Chondrocyte (in vitro differentiated cells): ENCODE measurements around the gene HDAC4. TPM values are rescaled to one million over a fixed set of nuclear protein-coding genes. Genes with fewer than 3 reads are reported as not detected.
A peak's percentile ranks its signal among the peaks of the same experiment; 100 is the strongest.

Experiments used
- DNase-seq: peaks from one replicate; pipeline ENCODE4 v3.0.0; 2021; ENCODE audit warnings: mixed read lengths, low spot score
- H3K27ac Mint-ChIP-seq: one replicate; pipeline ENCODE4 v1.8.0; 2021; ENCODE audit warnings: mild to moderate bottlenecking, moderate library complexity, mixed read lengths; ENCODE audit not compliant: unreplicated experiment
- H3K27me3 Mint-ChIP-seq: 2 replicates; pipeline ENCODE4 v1.8.0; 2021; ENCODE audit warnings: low read depth, mixed read lengths
- H3K36me3 Mint-ChIP-seq: 2 replicates; pipeline ENCODE4 v1.8.0; 2021; ENCODE audit warnings: low read depth, mixed read lengths
- H3K4me1 Mint-ChIP-seq: 2 replicates; pipeline ENCODE4 v1.8.0; 2021; ENCODE audit warnings: low read depth, mild to moderate bottlenecking, mixed read lengths
- H3K4me3 Mint-ChIP-seq: one replicate; pipeline ENCODE4 v1.8.0; 2021; ENCODE audit warnings: mild to moderate bottlenecking, moderate library complexity, mixed read lengths; ENCODE audit not compliant: unreplicated experiment
- H3K9me3 Mint-ChIP-seq: 2 replicates; pipeline ENCODE4 v1.8.0; 2021; ENCODE audit warnings: low read depth, mixed read lengths
- total RNA-seq: library from RNA; stranded (reverse); gene quantifications from 3 replicates; pipeline ENCODE4 v1.2.1, GENCODE V29; 2021
- TF ChIP-seq, protein P1 (sequence below): fragments of 200-600 bp; sonication (generic); IDR thresholded peaks from 2 replicates; pipeline ENCODE4 v1.5.0; 2021; ENCODE audit warnings: antibody characterized with exemption, mild to moderate bottlenecking, moderate library complexity

HDAC4 gene
- total RNA-seq, 1 donor from 2014 or later: 22.3 TPM

DNA sequence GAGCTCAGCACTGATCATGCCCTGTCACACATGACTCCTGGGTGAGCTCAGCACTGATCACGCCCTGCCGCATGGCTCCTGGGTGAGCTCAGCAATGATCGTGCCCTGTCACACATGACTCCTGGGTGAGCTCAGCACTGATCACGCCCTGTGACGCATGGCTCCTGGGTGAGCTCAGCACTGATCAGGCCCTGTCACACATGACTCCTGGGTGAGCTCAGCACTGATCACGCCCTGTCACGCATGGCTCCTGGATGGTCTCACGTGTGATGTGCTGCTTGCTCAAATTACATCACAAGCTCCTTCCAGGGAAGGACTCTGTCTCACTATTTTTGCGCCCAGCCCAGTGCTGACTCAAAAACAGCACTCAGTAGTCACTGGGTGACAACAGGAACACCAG lies 258.0 kb downstream of the HDAC4 start:
- peak; percentile 20 for DNase-seq
- no peaks in the 10 kb centered on the region for H3K9me3 Mint-ChIP-seq
- TF ChIP-seq, protein P1, sequence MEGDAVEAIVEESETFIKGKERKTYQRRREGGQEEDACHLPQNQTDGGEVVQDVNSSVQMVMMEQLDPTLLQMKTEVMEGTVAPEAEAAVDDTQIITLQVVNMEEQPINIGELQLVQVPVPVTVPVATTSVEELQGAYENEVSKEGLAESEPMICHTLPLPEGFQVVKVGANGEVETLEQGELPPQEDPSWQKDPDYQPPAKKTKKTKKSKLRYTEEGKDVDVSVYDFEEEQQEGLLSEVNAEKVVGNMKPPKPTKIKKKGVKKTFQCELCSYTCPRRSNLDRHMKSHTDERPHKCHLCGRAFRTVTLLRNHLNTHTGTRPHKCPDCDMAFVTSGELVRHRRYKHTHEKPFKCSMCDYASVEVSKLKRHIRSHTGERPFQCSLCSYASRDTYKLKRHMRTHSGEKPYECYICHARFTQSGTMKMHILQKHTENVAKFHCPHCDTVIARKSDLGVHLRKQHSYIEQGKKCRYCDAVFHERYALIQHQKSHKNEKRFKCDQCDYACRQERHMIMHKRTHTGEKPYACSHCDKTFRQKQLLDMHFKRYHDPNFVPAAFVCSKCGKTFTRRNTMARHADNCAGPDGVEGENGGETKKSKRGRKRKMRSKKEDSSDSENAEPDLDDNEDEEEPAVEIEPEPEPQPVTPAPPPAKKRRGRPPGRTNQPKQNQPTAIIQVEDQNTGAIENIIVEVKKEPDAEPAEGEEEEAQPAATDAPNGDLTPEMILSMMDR: no peak
- H3K27ac Mint-ChIP-seq: no peak overlapping the region
- no peaks in the 10 kb centered on the region for H3K4me1 Mint-ChIP-seq
- no peak overlapping the region for H3K4me3 Mint-ChIP-seq
- peaks cover 7% of the 10 kb centered on the region for H3K36me3 Mint-ChIP-seq
- no peaks in the 10 kb centered on the region for H3K27me3 Mint-ChIP-seq

DNA sequence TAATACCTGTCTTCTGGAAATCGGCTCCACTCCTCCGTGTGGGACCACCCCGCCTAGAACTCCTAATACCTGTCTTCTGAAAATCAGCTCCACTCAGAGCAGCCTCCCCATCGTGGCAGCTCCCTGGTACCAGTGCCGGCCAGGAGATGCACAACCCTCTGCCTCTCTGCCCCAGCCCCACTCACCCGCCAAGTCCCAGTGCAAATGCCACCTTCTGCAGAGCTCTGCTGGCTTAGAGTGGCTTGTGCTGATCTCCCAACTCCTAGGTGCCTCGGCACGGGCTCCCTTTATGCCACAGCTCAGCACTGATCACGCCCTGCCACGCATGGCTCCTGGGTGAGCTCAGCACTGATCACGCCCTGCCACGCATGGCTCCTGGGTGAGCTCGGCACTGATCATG lies 258.5 kb downstream of the HDAC4 start:
- Mint-ChIP-seq H3K4me1 (no peaks in the 10 kb centered on the region), H3K9me3 (no peaks in the 10 kb centered on the region), H3K27me3 (no peaks in the 10 kb centered on the region), H3K36me3 (peaks cover 7% of the 10 kb centered on the region), H3K27ac (no peak overlapping the region), H3K4me3 (no peak overlapping the region)
- peak; percentile 62 for DNase-seq
- TF ChIP-seq, protein P1: no peak

DNA sequence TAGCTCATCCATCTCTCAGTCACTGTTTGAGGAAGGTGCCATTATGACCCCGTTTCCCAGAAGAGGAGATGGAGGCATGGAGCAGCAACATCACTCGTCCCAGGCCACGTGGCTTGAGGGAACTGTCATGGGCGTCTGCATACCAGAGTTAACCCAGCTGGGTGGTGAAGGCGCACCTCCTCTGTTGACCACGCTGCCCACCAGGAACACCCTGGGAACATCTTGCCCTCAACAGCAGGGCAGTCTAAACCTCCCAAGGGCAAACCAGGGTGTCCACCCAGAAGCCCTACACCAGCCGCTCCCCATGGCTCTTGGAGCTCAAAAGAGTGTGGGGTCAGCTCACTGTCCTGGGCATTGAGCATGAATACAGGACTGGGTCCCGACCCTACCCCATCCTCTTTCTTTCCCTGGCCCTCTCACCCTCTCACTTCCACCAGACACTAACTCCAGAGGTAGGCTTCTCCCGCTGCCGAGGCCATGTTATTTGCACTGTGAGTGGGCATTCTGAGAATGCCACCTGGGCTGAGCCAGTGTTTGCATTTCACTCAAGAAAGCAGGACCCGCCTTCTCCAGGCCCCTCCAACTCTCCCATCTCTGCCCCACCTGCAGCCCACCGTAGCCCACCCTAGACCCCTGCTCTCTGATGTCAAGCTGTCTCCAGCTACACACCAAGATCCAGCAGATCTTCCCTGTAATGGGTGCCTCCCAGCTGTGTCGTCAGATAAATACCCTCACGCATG lies 259.6 kb downstream of the HDAC4 start:
- peak; percentile 76 for DNase-seq
- Mint-ChIP-seq H3K9me3 (no peaks in the 10 kb centered on the region), H3K4me3 (no peak overlapping the region), H3K27ac (no peak overlapping the region), H3K36me3 (peaks cover 10% of the 10 kb centered on the region), H3K4me1 (no peaks in the 10 kb centered on the region), H3K27me3 (no peaks in the 10 kb centered on the region)
- TF ChIP-seq, protein P1: no peak

DNA sequence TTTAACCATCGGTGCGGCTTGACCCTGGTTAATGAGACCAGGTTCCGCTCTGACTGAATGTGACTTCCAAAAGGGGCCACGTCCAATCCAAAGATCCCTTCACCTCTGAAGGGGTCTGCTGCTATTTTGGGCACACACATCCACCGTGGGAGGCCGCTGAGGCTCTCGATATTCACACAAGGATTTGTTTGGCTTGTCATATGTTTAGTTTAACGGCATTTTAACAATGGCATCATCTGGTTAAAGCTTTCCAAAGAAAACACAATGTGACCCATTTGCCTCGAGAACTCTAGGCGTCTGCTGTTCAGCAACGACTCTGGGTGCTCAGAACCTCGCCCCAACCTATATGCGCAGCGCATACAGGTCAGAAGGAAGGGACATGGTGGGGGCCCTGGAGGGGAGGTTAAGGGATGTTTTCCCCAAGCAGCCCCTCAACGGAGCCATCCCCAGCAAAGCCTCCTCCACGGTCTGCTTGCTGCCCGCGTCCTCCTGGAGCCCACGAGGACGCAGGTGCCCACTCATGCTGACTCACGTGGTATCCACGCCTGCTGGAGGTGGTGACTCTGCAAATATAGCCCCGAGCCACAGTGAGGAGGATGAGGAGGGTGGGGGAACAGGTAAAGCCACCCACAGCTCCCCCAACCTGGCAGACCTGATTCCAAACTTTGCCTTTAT lies 260.3 kb downstream of the HDAC4 start:
- Mint-ChIP-seq H3K36me3 (peaks cover 14% of the 10 kb centered on the region), H3K4me1 (no peaks in the 10 kb centered on the region), H3K27me3 (no peaks in the 10 kb centered on the region), H3K9me3 (no peaks in the 10 kb centered on the region), H3K4me3 (no peak overlapping the region), H3K27ac (no peak overlapping the region)
- TF ChIP-seq, protein P1: no peak
- DNase-seq: peak; percentile 51

DNA sequence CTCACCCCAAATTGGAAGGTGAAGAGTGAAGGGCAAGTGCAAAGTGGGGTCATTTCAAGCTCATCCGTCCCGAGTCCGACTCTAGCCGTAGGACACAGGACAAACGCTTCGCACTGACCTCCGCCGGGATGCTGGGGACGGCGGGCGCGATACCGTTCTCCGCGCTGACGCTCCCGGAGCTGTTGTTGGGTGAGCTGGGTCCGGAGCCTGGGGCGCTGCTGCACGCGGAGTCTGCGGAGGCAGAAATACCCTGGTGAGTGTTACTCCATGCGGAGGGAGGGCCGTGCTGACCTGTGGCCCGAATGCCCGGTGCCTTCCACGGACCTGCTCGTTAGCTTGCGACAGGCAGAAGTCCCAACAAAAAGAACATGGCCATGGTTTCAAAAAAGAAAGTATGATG lies 261.3 kb downstream of the HDAC4 start:
- Mint-ChIP-seq H3K27me3 (no peaks in the 10 kb centered on the region), H3K27ac (no peak overlapping the region), H3K4me3 (no peak overlapping the region), H3K9me3 (no peaks in the 10 kb centered on the region), H3K4me1 (no peaks in the 10 kb centered on the region), H3K36me3 (peaks cover 16% of the 10 kb centered on the region)
- TF ChIP-seq, protein P1: no peak
- DNase-seq: peak; percentile 92
